Measurements from ENCODE around the gene FAM110A. TPM values are rescaled to one million over a fixed set of nuclear protein-coding genes. Genes with fewer than 3 reads are reported as not detected.

Gene FAM110A
- total and polyA plus RNA-seq, 2 donors (not counting 3 experiments of a cell fraction or from before 2014, with no cell fraction given) = 4.6 to 5.4 TPM

- Histone ChIP-seq H3K9ac (replicated peaks; ENCODE audit: extremely low read depth, insufficient read depth, low read length) (no peak overlapping the region), H3K27me3 (ENCODE audit: control insufficient read depth in 2 of 2, insufficient read depth in 2 of 2, low read length in 2 of 2) (peaks cover 0 to 1% of the 10 kb centered on the region in 2 experiments), H3K4me2 (ENCODE audit: insufficient read depth, low read length) (no peak overlapping the region), H4K20me1 (replicated peaks; ENCODE audit: control insufficient read depth, extremely low read depth, insufficient read depth, low read length) (no peaks in the 10 kb centered on the region), H3K79me2 (ENCODE audit: control insufficient read depth, insufficient read depth, low read length) (no peaks in the 10 kb centered on the region), H3K4me3 (replicated peaks in 1 of 3; ENCODE audit: insufficient read depth in 1 of 3, low read depth in 1 of 3, low read length in 3 of 3) (no peak overlapping the region), H3K9me1 (replicated peaks; ENCODE audit: control insufficient read depth, extremely low read depth, insufficient read depth, low read length) (no peaks in the 10 kb centered on the region), H3K9me3 (replicated peaks; ENCODE audit: control insufficient read depth, insufficient read depth, low read length) (no peaks in the 10 kb centered on the region), H3K4me1 (ENCODE audit: control insufficient read depth, extremely low read depth, insufficient read depth, low read length) (no peaks in the 10 kb centered on the region), H2AFZ (ENCODE audit: low read depth, low read length) (no peak overlapping the region), H3K36me3 (ENCODE audit: control insufficient read depth in 2 of 2, extremely low read depth in 1 of 2, insufficient read depth in 2 of 2, low read length in 2 of 2) (no peaks in the 10 kb centered on the region), H3K27ac (ENCODE audit: insufficient read depth, low read depth, low read length) (no peak overlapping the region)
- ChIA-PET CTCF (no interaction called here), POLR2A (no interaction called here)
- intact Hi-C loops (cut with micrococcal nuclease) = no loop called here
- DNase-seq (ENCODE audit: low read depth, low spot score) (no peak), FAIRE-seq (no peak)
- TF ChIP-seq EZH2 (IDR thresholded peaks at IDR 0.05; ENCODE audit: borderline replicate concordance, low read depth, low read length, severe bottlenecking) = no peak
- TF ChIP-seq MYC (IDR thresholded peaks at IDR 0.05; ENCODE audit: low read depth, low read length) = no peak
- TF ChIP-seq POLR2AphosphoS5 (IDR thresholded peaks at IDR 0.05; ENCODE audit: insufficient read depth, low read depth, low read length) = no peak
- TF ChIP-seq POLR2A (IDR thresholded peaks at IDR 0.05; ENCODE audit: low read depth, low read length) = no peak
- TF ChIP-seq GATA2 (IDR thresholded peaks at IDR 0.05; ENCODE audit: insufficient read depth, insufficient read length, low read depth, low read length) = no peak
- TF ChIP-seq JUN (IDR thresholded peaks at IDR 0.05; ENCODE audit: borderline replicate concordance, insufficient read depth, insufficient read length, low read depth) = no peak
- no peak for TF ChIP-seq CTCF (IDR thresholded peaks at IDR 0.05; ENCODE audit: extremely low read depth in 1 of 2, insufficient read depth in 1 of 2, low read depth in 1 of 2, low read length in 2 of 2)
- TF ChIP-seq FOS (IDR thresholded peaks at IDR 0.05; ENCODE audit: borderline replicate concordance, insufficient read depth, low read length) = no peak
- TF ChIP-seq MAX (IDR thresholded peaks at IDR 0.05; ENCODE audit: insufficient read depth, insufficient read length) = no peak
- dilution Hi-C loops (cut with MboI; ENCODE audit: extremely low pct_ligation_motif_present, low sequenced_read_pairs) = no loop called here
- BruUV-seq (replicated peaks) = no TSS peak
Observed at GRCh38 chr20:869606-870005, 36.1 kb downstream of the FAM110A start.
